ENCODE results near the gene RSRC2. TPM values are rescaled to one million over a fixed set of nuclear protein-coding genes. Genes with fewer than 3 reads are reported as not detected.

The RSRC2 gene
- total and polyA plus RNA-seq, 9 of the 15 experiments (the other 6 are each of a cell fraction or from before 2014, with no cell fraction given), result 52.6 to 123 (median 80.3) TPM

- no peak overlapping the region for H3K27ac ChIP-seq (ENCODE audit: extremely low read depth, low read depth, low read length)
- DNase-seq (ENCODE audit: extremely low read depth in 1 of 4, low spot score in 3 of 4) (no peak), FAIRE-seq (no peak), ATAC-seq (no peak)
- peaks cover 7% of the 10 kb centered on the region for H4K20me1 ChIP-seq (replicated peaks; ENCODE audit: control insufficient read depth, insufficient read depth, low read length)
- TF ChIP-seq ZBTB2 (IDR thresholded peaks at IDR 0.05) (no peak), ZNF444 (CRISPR knock-in tag; IDR thresholded peaks at IDR 0.05) (no peak), HNRNPH1 (optimal IDR thresholded peaks at IDR 0.05; ENCODE audit: low read depth, low read length) (no peak), ETV5 (CRISPR knock-in tag; IDR thresholded peaks at IDR 0.05; ENCODE audit: low read depth) (no peak), PREB (CRISPR knock-in tag; IDR thresholded peaks at IDR 0.05) (no peak)
- no peak overlapping the region for H2AFZ ChIP-seq (ENCODE audit: low read depth, low read length)
- peaks cover 0 to 5% of the 10 kb centered on the region in 2 experiments; a peak in 2 of 5 replicates for H3K4me1 ChIP-seq (replicated peaks in 1 of 2; ENCODE audit: control insufficient read depth in 2 of 2, insufficient read depth in 2 of 2, low read length in 2 of 2)
- no peak overlapping the region for H3K9ac ChIP-seq (ENCODE audit: insufficient read depth in 1 of 2, low read depth in 2 of 2, low read length in 2 of 2)
- peaks cover 67% of the 10 kb centered on the region for H3K36me3 ChIP-seq (ENCODE audit: control insufficient read depth, insufficient read depth, low read length)
- H3K27me3 ChIP-seq (ENCODE audit: control insufficient read depth in 2 of 2, insufficient read depth in 2 of 2, low read length in 2 of 2), result no peaks in the 10 kb centered on the region
- ChIA-PET CTCF (ENCODE audit: low intra/inter-chr PET ratio) (no interaction called here), POLR2A (interaction anchor here (1.8 kb wide), 2 partner anchors 10 kb away, joined by 4 to 7 read pairs; no protein-coding TSS in a partner anchor)
- no peak overlapping the region for H3K4me2 ChIP-seq (ENCODE audit: insufficient read depth, low read length)
- intact Hi-C loops (cut with micrococcal nuclease), result loop anchor here (5.0 kb wide), 1 partner anchor 467 kb away; no protein-coding TSS in a partner anchor
- 92% methylated on average over 6 of the region's 6 CpGs for WGBS (ENCODE audit: insufficient coverage, low coverage, missing lambda C conversion rate)
- H3K9me1 ChIP-seq (ENCODE audit: control insufficient read depth, insufficient read depth, low read length), result no peaks in the 10 kb centered on the region
- in situ Hi-C loops (cut with MboI), result no loop called here
- H3K4me3 ChIP-seq, result no peak overlapping the region
- H3K9me3 ChIP-seq (replicated peaks; ENCODE audit: control insufficient read depth, insufficient read depth, low read depth, low read length), result no peaks in the 10 kb centered on the region
- peaks cover 82% of the 10 kb centered on the region for H3K79me2 ChIP-seq (ENCODE audit: control insufficient read depth, insufficient read depth, low read length)
- no TSS peak for BruUV-seq (replicated peaks)
Observed at GRCh38 chr12:122528992-122529391, 2.3 kb upstream of the RSRC2 start.

Data from K562 (cell line).